Liver (tissue), 3 donors: ENCODE measurements around the gene MAP3K5.

Experiments
- ATF3 ChIP-seq: IDR thresholded peaks from 2 replicates; pipeline ENCODE4 v1.6.1; 2016; ENCODE audit warnings: antibody characterized with exemption
- CTCF ChIP-seq: fragments of 150-350 bp; IDR thresholded peaks from 2 replicates; pipeline ENCODE4 v1.5.1; 2017; ENCODE audit warnings: improper control_type of control experiment, low read depth, low read length; ENCODE audit not compliant: missing input control
- JUND ChIP-seq, 2 donors: IDR thresholded peaks; 2 replicates each; pipeline ENCODE4 v1.6.1; 2016; ENCODE audit warnings: antibody characterized with exemption in 2 of 2
- MAX ChIP-seq: IDR thresholded peaks from 2 replicates; pipeline ENCODE4 v1.6.1; 2016; ENCODE audit warnings: antibody characterized with exemption
- RXRA ChIP-seq, 2 donors: IDR thresholded peaks; 2 replicates each; pipeline ENCODE4 v1.6.1; 2017 to 2018; ENCODE audit warnings: antibody characterized with exemption in 2 of 2, mild to moderate bottlenecking in 1 of 2
- SP1 ChIP-seq: IDR thresholded peaks from 2 replicates; pipeline ENCODE4 v1.6.1; 2018; ENCODE audit warnings: antibody characterized with exemption, mild to moderate bottlenecking
- TAF1 ChIP-seq: conservative IDR thresholded peaks from 2 replicates; pipeline ENCODE4 v1.6.1; 2016; ENCODE audit warnings: antibody characterized with exemption, mild to moderate bottlenecking
- YY1 ChIP-seq: IDR thresholded peaks from 2 replicates; pipeline ENCODE4 v1.6.1; 2016; ENCODE audit warnings: antibody characterized with exemption, mild to moderate bottlenecking
- donor health status: healthy.
- donor health status: healthy.

- no peak for TF ChIP-seq CTCF
- TF ChIP-seq TAF1 = no peak
- no peak for TF ChIP-seq YY1
- no peak for TF ChIP-seq JUND (IDR thresholded peaks at IDR 0.05)
- no peak for TF ChIP-seq MAX
- no peak for TF ChIP-seq ATF3
- TF ChIP-seq RXRA (IDR thresholded peaks at IDR 0.05) = no peak
- no peak for TF ChIP-seq SP1
These were observed 73.8 kb downstream of the MAP3K5 start for GRCh38 chr6:136718476-136718875.
